HG03558 (cell line): ENCODE data around the gene PRR32.
"Not testable (repeated sequence)": the region's sequence is repeated elsewhere in the genome, so short reads cannot be mapped to it uniquely, and the experiment has no call there.

Source experiments
- ATAC-seq: cut with Tn5 transposase; IDR thresholded peaks from one replicate; pipeline ENCODE4 v1.9.1; 2021; ENCODE audit warnings: moderate number of reproducible peaks; ENCODE audit not compliant: unreplicated experiment; ENCODE audit errors: extremely low read depth

The PRR32 gene, protein sequence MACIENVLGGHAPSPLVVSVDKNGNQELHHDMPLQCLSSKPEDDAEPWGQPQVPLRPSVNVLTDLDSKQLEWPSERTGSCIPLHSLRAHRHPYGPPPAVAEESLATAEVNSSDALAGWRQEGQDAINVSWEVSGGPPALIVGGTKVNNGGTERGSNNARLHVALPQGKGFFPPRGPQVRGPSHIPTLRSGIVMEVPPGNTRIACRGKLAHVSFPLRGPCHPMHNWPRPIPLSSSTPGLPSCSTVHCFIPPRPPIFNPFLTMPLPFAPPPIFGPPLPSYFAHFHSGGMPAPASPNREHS

DNA sequence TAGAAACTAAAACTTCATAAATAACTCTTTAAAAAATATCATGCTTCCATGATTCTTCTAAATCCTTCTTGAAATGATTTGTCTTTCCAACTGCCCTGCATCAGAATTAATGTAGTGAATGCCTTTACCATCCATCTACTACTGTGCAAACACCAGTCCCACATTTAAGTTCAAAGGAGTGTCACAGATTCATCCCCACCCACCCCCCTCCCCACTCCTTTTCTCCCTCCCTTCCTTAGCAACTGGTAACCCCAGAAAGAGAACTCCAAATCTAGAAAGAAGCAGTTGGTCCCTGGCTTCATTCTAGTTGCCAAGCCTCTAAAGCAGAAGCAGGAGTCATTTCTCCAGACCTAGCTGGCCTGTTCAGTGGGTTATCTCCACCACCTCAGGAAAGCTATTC is at the start of gene PRR32:
PRR32 (plus strand) TSS at position 301 of the 400 bp plus-strand sequence. CDS start 115 bp downstream, outside the sequence.
- ATAC-seq = no peak

DNA sequence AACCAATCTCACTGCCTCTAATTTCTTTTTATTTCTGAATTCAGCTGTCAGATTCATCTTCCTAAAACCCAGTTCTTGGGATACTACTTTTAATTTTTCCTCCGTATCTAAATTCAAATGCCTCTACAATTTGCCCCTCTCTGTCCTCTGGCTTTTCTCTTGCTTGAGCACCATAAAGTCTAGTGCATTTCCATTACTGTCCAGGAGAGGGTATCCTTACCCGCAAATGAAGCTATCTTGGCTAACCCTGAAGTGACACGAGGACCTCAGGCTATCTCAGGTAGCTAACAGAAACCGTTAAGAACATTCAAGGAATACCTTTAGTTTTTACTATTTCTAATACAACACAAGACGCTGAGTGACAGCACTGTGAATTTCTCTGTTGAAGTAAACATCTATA is 49.4 kb upstream of the PRR32 start:
- no peak for ATAC-seq

DNA sequence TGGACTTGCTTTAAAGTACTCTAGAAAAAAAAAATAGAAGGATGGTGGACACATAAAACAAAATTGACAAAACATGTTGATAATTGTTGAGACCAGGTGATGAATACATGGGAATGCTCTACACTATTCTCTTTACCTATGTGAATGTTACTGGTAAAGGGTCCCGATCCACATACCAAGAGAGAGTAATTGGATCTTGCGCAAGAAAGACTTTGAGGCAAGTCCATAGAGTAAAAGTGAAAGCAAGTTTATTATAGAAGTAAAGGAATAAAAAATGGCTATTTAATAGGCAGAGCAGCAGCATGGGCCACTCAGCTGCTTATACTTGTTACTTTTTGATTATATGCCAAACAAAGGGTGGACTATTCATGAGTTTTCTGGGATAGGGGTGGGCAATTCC is 34.0 kb upstream of the PRR32 start:
- ATAC-seq = no peak

DNA sequence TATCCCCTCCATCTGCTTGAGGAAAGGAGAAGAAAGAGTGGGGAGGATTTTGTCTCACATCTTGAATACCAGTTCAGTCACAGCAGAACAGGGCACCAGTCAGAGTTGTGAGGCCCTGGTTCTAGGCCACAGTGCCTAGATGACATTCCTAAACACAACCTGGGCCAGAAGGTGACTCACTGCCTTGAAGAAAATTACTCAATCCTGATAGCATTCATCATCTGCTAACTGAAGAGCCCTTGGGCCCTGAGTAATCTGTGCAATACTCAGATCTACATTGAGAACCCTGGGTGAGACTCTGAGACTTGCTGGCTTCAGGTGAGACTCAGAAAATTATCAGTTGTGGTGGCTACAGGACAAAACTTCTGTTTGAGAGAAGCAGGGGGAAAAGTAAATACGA is 20.5 kb upstream of the PRR32 start:
- ATAC-seq = no peak

DNA sequence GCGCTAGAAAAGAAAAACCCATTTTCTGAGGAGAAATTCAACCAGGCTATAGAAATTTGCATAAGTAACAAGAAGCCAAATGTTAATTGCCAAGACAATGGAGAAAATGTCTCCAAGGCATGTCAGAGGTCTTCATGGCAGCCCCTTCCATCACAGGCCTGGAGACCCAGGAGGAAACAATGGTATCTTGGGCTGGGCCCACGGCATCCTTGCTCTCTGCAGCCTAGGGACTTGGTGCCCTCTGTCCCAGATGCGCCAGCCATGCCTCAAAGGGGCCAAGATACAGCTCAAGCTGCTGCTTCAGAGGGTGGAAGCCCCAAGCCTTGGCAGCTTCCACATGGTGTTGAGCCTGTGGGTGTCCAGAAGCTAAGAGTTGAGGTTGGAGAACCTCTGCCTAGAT is 12.7 kb upstream of the PRR32 start:
- ATAC-seq = not testable (repeated sequence)

DNA sequence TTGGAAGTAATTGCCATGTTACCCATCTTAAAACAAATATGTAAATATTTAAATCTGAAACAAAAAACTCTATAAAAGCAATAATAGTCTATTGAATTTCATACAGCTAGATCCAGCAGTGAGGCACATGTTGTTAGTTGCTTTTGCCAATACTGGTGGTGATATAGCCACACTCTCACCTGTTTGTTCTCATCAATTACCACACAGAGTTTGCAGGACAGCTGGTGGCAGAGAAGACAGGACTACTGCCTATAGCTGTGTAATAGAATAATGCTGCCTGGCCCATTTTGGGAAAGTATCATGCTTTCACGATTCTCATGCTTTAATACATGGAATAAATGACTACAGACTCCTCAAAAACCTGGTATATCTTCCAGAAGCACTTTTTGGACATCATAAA is 3.7 kb upstream of the PRR32 start:
- ATAC-seq = no peak

DNA sequence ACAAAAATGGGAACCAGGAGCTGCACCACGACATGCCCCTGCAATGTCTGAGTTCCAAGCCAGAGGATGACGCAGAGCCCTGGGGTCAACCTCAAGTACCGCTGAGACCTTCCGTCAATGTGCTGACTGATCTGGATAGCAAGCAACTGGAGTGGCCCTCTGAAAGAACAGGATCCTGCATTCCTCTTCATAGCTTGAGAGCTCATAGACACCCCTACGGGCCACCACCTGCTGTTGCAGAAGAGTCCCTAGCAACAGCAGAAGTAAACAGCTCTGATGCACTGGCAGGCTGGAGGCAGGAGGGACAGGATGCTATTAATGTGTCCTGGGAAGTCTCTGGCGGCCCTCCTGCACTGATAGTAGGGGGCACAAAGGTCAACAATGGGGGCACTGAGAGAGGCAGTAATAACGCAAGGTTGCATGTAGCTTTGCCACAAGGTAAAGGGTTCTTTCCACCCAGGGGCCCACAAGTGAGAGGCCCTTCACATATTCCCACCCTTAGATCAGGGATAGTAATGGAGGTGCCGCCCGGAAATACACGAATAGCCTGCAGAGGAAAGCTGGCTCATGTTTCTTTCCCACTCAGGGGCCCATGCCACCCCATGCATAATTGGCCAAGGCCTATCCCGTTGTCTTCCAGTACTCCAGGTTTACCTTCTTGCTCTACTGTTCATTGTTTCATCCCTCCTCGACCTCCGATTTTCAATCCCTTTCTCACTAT is 1.3 kb downstream of the PRR32 start:
- ATAC-seq = no peak

DNA sequence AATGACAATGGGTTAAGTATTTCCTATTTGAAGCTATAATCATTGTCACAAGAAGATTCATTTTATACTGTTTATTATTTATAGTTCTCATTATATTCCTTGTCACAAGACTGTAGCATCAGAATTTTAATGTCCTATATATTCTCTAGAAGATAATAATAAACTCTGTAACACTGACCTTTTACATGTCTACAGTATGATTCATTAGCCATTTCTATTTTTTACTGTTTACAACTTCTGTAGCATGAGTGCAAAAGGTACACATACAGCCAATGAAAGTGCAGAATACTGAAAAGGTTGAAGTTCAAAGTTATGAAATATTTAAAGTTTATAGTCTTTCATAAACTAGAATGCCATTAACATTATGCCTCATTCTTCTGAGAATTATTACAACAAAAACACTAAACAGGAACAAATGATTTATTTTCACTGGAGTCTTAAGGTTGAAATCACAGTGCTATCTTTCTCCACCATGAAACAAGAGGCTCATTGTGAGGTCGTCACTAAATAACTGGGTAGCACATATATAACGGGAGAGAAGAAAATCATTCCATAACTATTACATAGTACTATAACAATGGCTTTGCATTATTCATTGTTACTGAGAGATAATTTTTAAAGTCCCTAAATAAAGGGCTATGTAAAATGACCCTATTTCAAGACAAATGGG is 4.9 kb downstream of the PRR32 start:
- ATAC-seq = no peak

DNA sequence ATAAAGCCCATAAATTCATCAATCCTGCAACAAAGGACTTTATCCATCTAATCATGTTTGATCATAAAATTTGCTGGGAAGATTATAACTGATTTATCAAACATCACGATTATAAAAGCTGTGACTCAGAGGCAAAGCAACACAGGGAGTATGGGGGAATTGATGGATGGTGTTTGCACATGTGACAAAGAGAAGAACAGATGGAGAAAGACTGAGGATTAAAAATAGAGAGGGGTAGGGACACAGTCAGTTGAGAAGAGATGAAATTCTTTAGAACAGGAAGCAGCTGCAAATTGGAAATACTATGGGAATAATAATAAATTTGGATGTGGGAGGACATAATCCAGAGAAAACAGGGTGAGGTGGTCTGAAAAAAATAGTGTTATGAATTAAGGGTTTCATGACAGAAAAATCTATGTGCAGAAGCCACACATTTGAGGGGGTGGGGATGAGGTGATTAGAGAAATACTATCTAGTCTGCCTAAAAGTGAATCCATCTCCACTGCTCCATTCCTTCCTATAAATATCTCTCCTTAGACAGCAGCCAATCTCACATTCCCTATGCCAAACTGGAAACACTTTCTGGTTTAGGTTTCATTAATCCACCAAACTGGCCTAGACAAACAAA is 6.2 kb downstream of the PRR32 start:
- no peak for ATAC-seq

DNA sequence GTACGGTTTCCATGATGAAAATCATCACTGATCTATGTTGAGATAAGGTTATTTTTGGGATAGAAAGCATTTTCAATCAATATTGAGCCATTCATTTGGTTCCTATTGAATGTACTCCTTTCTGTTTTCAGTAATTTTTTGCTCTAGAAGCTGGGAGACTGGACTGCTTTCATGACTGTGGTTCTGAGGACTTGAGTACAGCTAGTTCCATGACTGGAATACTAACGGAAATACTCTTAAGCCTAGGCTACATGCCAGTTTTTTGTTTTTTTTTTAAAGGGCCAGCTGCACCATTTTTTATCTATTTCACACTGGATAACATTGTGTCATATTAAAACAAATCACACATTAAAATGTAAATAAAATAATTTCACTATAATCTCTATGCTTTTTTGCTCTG is 16.7 kb downstream of the PRR32 start:
- no peak for ATAC-seq

DNA sequence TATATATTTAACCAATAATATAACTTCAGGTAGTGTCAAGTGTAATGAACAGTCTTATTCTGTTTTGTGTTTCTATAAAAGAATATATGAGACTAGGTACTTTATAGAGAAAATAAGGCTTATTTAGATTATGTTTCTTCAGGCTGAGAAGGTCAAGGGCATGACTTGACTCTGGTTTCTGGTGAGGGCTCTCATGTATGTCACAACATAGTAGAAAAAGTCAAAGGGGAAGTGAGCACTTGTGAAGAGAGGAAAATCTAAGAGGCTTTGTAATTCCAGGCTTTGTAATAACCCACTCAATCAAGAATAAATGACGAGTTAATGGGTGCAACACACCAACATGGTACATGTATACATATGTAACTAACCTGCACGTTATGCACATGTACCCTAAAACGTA is 27.6 kb downstream of the PRR32 start:
- no peak for ATAC-seq

DNA sequence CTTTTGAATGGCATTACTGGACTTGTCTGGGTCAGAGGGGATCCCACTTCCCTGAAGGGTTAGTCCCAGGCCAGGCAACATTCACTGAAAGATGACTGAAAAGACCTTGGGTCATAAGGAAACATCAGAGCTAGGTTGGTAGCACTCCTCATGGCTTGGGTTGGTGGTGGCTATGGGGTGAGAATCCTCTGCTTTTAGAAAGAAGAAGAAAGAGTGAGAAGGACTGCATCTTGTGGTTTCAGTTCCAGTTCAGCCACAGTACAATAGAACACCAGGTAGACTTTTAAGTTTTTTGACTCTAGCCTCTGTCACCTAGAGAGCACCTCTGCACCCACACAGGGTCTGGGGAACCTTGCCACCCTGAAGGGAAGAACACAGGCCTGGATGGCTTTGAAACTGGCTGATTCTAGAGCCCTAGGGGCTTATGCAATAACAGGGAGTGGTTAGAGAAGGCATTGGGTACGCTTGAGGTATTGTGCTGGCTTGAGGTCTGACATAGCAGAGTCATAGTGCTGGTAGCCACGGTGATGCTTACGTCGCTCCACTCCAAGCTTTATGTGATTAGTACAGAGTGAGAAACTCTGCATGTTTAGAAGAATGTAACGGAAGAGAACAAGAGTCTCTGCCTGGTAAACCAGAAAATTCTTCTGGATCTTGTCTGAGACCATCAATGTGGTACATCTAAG is 36.5 kb downstream of the PRR32 start:
- ATAC-seq = no peak
